Measurements from ENCODE around the gene RANBP9.

RANBP9 gene

GRCh38 chr6:13724182-13724581 lies 12.5 kb upstream of the RANBP9 start:
- H3K27ac ChIP-seq (ENCODE audit: low read depth, low read length): no peak overlapping the region
- no peak overlapping the region for H3K4me3 ChIP-seq (ENCODE audit: low read length)

GRCh38 chr6:13722880-13723279 lies 11.2 kb upstream of the RANBP9 start:
- no peak overlapping the region for H3K27ac ChIP-seq (ENCODE audit: low read depth, low read length)
- no peak for TF ChIP-seq EZH2phosphoT487 (IDR thresholded peaks at IDR 0.05; ENCODE audit: borderline replicate concordance, low read length)
- TF ChIP-seq, protein P1, sequence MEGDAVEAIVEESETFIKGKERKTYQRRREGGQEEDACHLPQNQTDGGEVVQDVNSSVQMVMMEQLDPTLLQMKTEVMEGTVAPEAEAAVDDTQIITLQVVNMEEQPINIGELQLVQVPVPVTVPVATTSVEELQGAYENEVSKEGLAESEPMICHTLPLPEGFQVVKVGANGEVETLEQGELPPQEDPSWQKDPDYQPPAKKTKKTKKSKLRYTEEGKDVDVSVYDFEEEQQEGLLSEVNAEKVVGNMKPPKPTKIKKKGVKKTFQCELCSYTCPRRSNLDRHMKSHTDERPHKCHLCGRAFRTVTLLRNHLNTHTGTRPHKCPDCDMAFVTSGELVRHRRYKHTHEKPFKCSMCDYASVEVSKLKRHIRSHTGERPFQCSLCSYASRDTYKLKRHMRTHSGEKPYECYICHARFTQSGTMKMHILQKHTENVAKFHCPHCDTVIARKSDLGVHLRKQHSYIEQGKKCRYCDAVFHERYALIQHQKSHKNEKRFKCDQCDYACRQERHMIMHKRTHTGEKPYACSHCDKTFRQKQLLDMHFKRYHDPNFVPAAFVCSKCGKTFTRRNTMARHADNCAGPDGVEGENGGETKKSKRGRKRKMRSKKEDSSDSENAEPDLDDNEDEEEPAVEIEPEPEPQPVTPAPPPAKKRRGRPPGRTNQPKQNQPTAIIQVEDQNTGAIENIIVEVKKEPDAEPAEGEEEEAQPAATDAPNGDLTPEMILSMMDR (IDR thresholded peaks at IDR 0.05; ENCODE audit: low read depth, low read length, poor library complexity, severe bottlenecking): no peak

More at GRCh38 chr6:13724182-13724581, 12.5 kb upstream of the RANBP9 start:
- H4K20me1 ChIP-seq (ENCODE audit: control insufficient read depth, insufficient read depth, low read depth, low read length): no peaks in the 10 kb centered on the region
- no peaks in the 10 kb centered on the region for H3K4me1 ChIP-seq (ENCODE audit: control insufficient read depth, low read length)
- no peaks in the 10 kb centered on the region for H3F3A ChIP-seq (ENCODE audit: control insufficient read depth, insufficient read depth)
- no peaks in the 10 kb centered on the region for H3K79me2 ChIP-seq (ENCODE audit: control insufficient read depth, low read length)
- H3K9me3 ChIP-seq (ENCODE audit: control insufficient read depth, insufficient read depth, low read length): no peaks in the 10 kb centered on the region
- no peaks in the 10 kb centered on the region for H3K9me2 ChIP-seq (replicated peaks; ENCODE audit: control insufficient read depth, low read length)
- H3K4me2 ChIP-seq (ENCODE audit: low read length): no peak overlapping the region
- no peaks in the 10 kb centered on the region for H3K27me3 ChIP-seq (ENCODE audit: control insufficient read depth, low read length)
- TF ChIP-seq EZH2phosphoT487 (IDR thresholded peaks at IDR 0.05; ENCODE audit: borderline replicate concordance, low read length): no peak
- TF ChIP-seq, protein P1 (IDR thresholded peaks at IDR 0.05; ENCODE audit: low read depth, low read length, poor library complexity, severe bottlenecking): no peak
- no peaks in the 10 kb centered on the region for H3K36me3 ChIP-seq (ENCODE audit: control insufficient read depth, low read length)

DNA sequence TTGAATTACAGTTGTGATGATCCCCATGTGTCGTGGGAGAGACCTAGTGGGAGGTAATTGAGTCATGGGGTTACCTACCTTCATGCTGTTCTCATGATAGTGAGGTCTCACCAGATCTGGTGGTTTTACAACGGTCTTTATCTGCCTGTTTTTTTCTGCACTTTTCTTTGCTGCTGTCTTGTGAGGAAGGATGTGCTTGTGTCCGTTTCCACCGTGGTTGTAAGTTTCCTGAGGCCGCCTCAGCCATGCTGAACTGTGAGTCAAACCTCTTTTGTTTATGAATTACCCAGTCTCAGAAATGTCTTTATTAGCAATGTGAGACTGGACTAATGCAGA lies 6.5 kb upstream of the RANBP9 start:
- H3K9me2 ChIP-seq (replicated peaks; ENCODE audit: control insufficient read depth, low read length): no peaks in the 10 kb centered on the region; the same call in 1 of the 2 replicates
- 0 out of 2 replicates have a peak, but pooled peaks cover 2% of the 10 kb centered on the region for H3K4me1 ChIP-seq (ENCODE audit: control insufficient read depth, low read length)
- H3F3A ChIP-seq (ENCODE audit: control insufficient read depth, insufficient read depth): peaks cover 9% of the 10 kb centered on the region
- no peak for TF ChIP-seq EZH2phosphoT487 (IDR thresholded peaks at IDR 0.05; ENCODE audit: borderline replicate concordance, low read length)
- TF ChIP-seq, protein P1 (IDR thresholded peaks at IDR 0.05; ENCODE audit: low read depth, low read length, poor library complexity, severe bottlenecking): no peak
- no peaks in the 10 kb centered on the region for H3K27me3 ChIP-seq (ENCODE audit: control insufficient read depth, low read length)
- H3K4me3 ChIP-seq (ENCODE audit: low read length): no peak overlapping the region
- no peaks in the 10 kb centered on the region for H3K36me3 ChIP-seq (ENCODE audit: control insufficient read depth, low read length)
- H3K4me2 ChIP-seq (ENCODE audit: low read length): no peak overlapping the region
- H3K9me3 ChIP-seq (ENCODE audit: control insufficient read depth, insufficient read depth, low read length): no peaks in the 10 kb centered on the region
- H4K20me1 ChIP-seq (ENCODE audit: control insufficient read depth, insufficient read depth, low read depth, low read length): no peaks in the 10 kb centered on the region
- no peak overlapping the region for H3K27ac ChIP-seq (ENCODE audit: low read depth, low read length)
- no peaks in the 10 kb centered on the region for H3K79me2 ChIP-seq (ENCODE audit: control insufficient read depth, low read length)

More at GRCh38 chr6:13722880-13723279, 11.2 kb upstream of the RANBP9 start:
- Histone ChIP-seq H4K20me1 (ENCODE audit: control insufficient read depth, insufficient read depth, low read depth, low read length) (no peaks in the 10 kb centered on the region), H3K4me2 (ENCODE audit: low read length) (no peak overlapping the region), H3K79me2 (ENCODE audit: control insufficient read depth, low read length) (no peaks in the 10 kb centered on the region), H3K9me3 (ENCODE audit: control insufficient read depth, insufficient read depth, low read length) (no peaks in the 10 kb centered on the region), H3K4me3 (ENCODE audit: low read length) (no peak overlapping the region), H3K4me1 (ENCODE audit: control insufficient read depth, low read length) (no peaks in the 10 kb centered on the region), H3K9me2 (replicated peaks; ENCODE audit: control insufficient read depth, low read length) (no peaks in the 10 kb centered on the region), H3K36me3 (ENCODE audit: control insufficient read depth, low read length) (no peaks in the 10 kb centered on the region), H3F3A (ENCODE audit: control insufficient read depth, insufficient read depth) (no peaks in the 10 kb centered on the region), H3K27me3 (ENCODE audit: control insufficient read depth, low read length) (no peaks in the 10 kb centered on the region)

- Histone ChIP-seq H3K27me3 (ENCODE audit: control insufficient read depth, low read length) (no peaks in the 10 kb centered on the region), H3K27ac (ENCODE audit: low read depth, low read length) (no peak overlapping the region), H3K9me3 (ENCODE audit: control insufficient read depth, insufficient read depth, low read length) (no peaks in the 10 kb centered on the region), H3K4me1 (ENCODE audit: control insufficient read depth, low read length) (peaks cover 11% of the 10 kb centered on the region), H3K9me2 (replicated peaks; ENCODE audit: control insufficient read depth, low read length) (no peaks in the 10 kb centered on the region; the same call in 1 of the 2 replicates), H3K4me3 (ENCODE audit: low read length) (no peak overlapping the region), H3K4me2 (ENCODE audit: low read length) (no peak overlapping the region), H3F3A (ENCODE audit: control insufficient read depth, insufficient read depth) (peaks cover 14% of the 10 kb centered on the region), H3K36me3 (ENCODE audit: control insufficient read depth, low read length) (no peaks in the 10 kb centered on the region), H4K20me1 (ENCODE audit: control insufficient read depth, insufficient read depth, low read depth, low read length) (no peaks in the 10 kb centered on the region), H3K79me2 (ENCODE audit: control insufficient read depth, low read length) (no peaks in the 10 kb centered on the region)
- TF ChIP-seq EZH2phosphoT487 (IDR thresholded peaks at IDR 0.05; ENCODE audit: borderline replicate concordance, low read length): no peak
- TF ChIP-seq, protein P1 (IDR thresholded peaks at IDR 0.05; ENCODE audit: low read depth, low read length, poor library complexity, severe bottlenecking): no peak
Observed at GRCh38 chr6:13716955-13717295, 5.3 kb upstream of the RANBP9 start.

All from DOHH2 (cell line).